Measurements from ENCODE around the gene SPRYD3.

DNA sequence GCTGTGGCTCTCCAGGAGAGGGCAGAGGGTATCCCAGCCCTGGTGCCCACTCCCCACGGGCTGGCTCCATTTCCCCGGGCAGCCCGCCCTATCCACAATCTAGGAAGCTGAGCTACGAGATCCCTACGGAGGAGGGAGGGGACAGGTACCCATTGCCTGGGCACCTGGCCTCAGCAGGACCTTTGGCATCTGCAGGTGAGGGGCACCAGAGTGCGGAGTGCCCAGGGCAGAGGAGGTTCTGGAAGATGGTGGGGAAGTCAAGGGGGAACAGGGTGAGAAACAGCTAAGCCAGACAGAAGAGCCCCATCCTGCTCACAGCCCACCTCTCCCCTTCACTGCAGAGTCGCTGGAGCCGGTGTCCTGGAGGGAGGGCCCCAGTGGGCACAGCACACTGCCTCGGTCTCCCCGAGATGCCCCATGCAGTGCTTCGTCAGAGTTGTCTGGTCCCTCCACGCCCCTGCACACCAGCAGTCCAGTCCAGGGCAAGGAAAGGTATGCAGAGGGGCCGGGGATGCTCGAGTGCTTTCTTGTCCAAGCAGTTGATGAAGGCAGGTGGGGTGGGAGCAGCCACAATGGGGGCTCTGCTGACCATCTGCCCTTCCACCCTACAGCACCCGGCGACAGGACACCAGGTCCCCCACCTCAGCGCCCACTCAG, 19.0 kb downstream of the SPRYD3 start:
- TF ChIP-seq, protein P1, sequence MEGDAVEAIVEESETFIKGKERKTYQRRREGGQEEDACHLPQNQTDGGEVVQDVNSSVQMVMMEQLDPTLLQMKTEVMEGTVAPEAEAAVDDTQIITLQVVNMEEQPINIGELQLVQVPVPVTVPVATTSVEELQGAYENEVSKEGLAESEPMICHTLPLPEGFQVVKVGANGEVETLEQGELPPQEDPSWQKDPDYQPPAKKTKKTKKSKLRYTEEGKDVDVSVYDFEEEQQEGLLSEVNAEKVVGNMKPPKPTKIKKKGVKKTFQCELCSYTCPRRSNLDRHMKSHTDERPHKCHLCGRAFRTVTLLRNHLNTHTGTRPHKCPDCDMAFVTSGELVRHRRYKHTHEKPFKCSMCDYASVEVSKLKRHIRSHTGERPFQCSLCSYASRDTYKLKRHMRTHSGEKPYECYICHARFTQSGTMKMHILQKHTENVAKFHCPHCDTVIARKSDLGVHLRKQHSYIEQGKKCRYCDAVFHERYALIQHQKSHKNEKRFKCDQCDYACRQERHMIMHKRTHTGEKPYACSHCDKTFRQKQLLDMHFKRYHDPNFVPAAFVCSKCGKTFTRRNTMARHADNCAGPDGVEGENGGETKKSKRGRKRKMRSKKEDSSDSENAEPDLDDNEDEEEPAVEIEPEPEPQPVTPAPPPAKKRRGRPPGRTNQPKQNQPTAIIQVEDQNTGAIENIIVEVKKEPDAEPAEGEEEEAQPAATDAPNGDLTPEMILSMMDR (IDR thresholded peaks at IDR 0.05): no peak
- no peak for TF ChIP-seq EZH2 (IDR thresholded peaks at IDR 0.05)
